Natural killer cell (primary cell): ENCODE results near the gene LPCAT2. TPM values are rescaled to one million over a fixed set of nuclear protein-coding genes. Genes with fewer than 3 reads are reported as not detected.

Experiments used
- ATAC-seq, 3 donors: fragments of 150-1000 bp in 2 of 3; fragments of 200-7000 bp in 1 of 3; cut with Tn5 transposase; 1 replicate in 1 of 3; 2 replicates in 2 of 3; pipeline ENCODE4 v1.10.0; 2021; ENCODE audit warnings: mild to moderate bottlenecking in 2 of 3, moderate library complexity in 2 of 3
- DNase-seq, 2 donors: peaks; one replicate each; pipeline versions ENCODE4 v3.0.0 to v3.0.0-alpha.2; 2013 to 2021; ENCODE audit warnings: mixed read lengths in 1 of 2
- H3K27ac ChIP-seq: one replicate; pipeline ENCODE4 v1.5.1; 2013; ENCODE audit warnings: mild to moderate bottlenecking, low read length
- H3K27me3 ChIP-seq: one replicate; pipeline ENCODE4 v1.6.1; 2013; ENCODE audit warnings: low read length; ENCODE audit not compliant: control insufficient read depth, insufficient read depth
- H3K36me3 ChIP-seq: one replicate; pipeline ENCODE4 v1.6.1; 2013; ENCODE audit warnings: low read length; ENCODE audit not compliant: control insufficient read depth, insufficient read depth
- H3K4me1 ChIP-seq: one replicate; pipeline ENCODE4 v1.6.1; 2013; ENCODE audit warnings: low read length; ENCODE audit not compliant: control insufficient read depth, insufficient read depth
- H3K4me3 ChIP-seq: one replicate; pipeline ENCODE4 v1.5.1; 2013; ENCODE audit warnings: low read length
- H3K9me3 ChIP-seq: one replicate; pipeline ENCODE4 v1.6.1; 2013; ENCODE audit warnings: low read length; ENCODE audit not compliant: control insufficient read depth, insufficient read depth
- H3K27ac Mint-ChIP-seq, 2 donors: one replicate each; pipeline ENCODE4 v1.8.0; 2022; ENCODE audit warnings: mild to moderate bottlenecking in 2 of 2, mixed read lengths in 2 of 2, moderate library complexity in 1 of 2
- H3K27me3 Mint-ChIP-seq, 2 donors: one replicate each; pipeline ENCODE4 v1.8.0; 2022; ENCODE audit warnings: low read depth in 2 of 2, mixed read lengths in 2 of 2
- H3K36me3 Mint-ChIP-seq: one replicate; pipeline ENCODE4 v1.8.0; 2022; ENCODE audit warnings: mixed read lengths
- H3K4me1 Mint-ChIP-seq, 2 donors: one replicate each; pipeline ENCODE4 v1.8.0; 2022; ENCODE audit warnings: mixed read lengths in 2 of 2
- H3K4me3 Mint-ChIP-seq: one replicate; pipeline ENCODE4 v1.8.0; 2022; ENCODE audit warnings: mild to moderate bottlenecking, moderate library complexity, mixed read lengths
- H3K9me3 Mint-ChIP-seq, 2 donors: one replicate each; pipeline ENCODE4 v1.8.0; 2022; ENCODE audit warnings: mixed read lengths in 2 of 2
- CTCF ChIP-seq: fragments of 200-600 bp; IDR thresholded peaks from one replicate; pipeline ENCODE4 v1.8.0; 2022; ENCODE audit warnings: antibody characterized with exemption
- WGBS: methylation state at CpG from one replicate; pipeline ENCODE4 v1.1.7; 2013; ENCODE audit warnings: missing lambda C conversion rate; ENCODE audit not compliant: insufficient coverage; 5-methylcytosine and 5-hydroxymethylcytosine counted together
- intact Hi-C: fragments of 100-400 bp; cut with micrococcal nuclease; formaldehyde crosslinking; loops from one replicate; pipeline ENCODE4 v1.14.2; 2022
- total RNA-seq, 4 donors: library from RNA; stranded (reverse); fragments of 120-200 nt in 1 of 4; gene quantifications; one replicate each; pipeline versions ENCODE4 v1.2.3 to v1.2.4, GENCODE V29; 2013 to 2022

The LPCAT2 gene
- total RNA-seq, 3 donors from 2014 or later (not counting 1 experiment from before 2014, with no cell fraction given): 1.6 to 23.5 (median 3.1) TPM

DNA sequence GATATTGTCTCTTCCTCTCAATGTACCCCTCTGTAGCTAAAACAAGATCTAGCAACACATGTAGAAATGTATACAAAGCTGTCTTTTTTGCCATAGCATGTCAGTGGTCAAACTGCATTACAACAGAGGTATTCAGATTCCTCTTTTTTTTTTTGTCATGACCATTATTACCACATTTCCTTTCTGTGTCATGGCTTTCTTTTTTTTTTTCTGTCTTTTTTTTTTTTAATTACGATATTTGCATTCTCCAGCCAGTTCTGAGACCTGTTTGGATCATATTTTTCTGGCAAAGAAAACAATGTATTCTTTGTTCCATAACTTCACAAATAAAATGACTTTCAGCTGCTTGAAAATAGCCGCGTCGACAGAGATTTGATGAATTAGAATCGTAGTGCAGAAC, 30.2 kb downstream of the LPCAT2 start:
- Histone ChIP-seq H3K4me3 (no peak overlapping the region), H3K36me3 (no peaks in the 10 kb centered on the region), H3K4me1 (no peaks in the 10 kb centered on the region), H3K27me3 (no peaks in the 10 kb centered on the region), H3K9me3 (no peaks in the 10 kb centered on the region), H3K27ac (no peak overlapping the region)
- intact Hi-C loops: no loop called here
- DNase-seq (no peak), ATAC-seq (no peak)
- Mint-ChIP-seq H3K4me1 (no peaks in the 10 kb centered on the region), H3K27ac (no peak overlapping the region), H3K27me3 (no peaks in the 10 kb centered on the region), H3K36me3 (no peaks in the 10 kb centered on the region), H3K4me3 (no peak overlapping the region), H3K9me3 (no peaks in the 10 kb centered on the region)
- 40% methylated on average over 1 of the region's 5 CpGs for WGBS
- TF ChIP-seq CTCF: no peak

- H3K4me1 Mint-ChIP-seq: no peaks in the 10 kb centered on the region
- DNase-seq (no peak), ATAC-seq (no peak)
- H3K4me3 ChIP-seq: no peak overlapping the region
- no peak overlapping the region for H3K27ac ChIP-seq
- intact Hi-C loops: no loop called here
- no peak overlapping the region for H3K4me3 Mint-ChIP-seq
- WGBS: 20% methylated on average over 1 of the region's 1 CpG
- no peaks in the 10 kb centered on the region for H3K36me3 ChIP-seq
- H3K27me3 ChIP-seq: no peaks in the 10 kb centered on the region
- no peaks in the 10 kb centered on the region for H3K4me1 ChIP-seq
- peaks cover 0 to 1% of the 10 kb centered on the region in 2 donors for H3K27me3 Mint-ChIP-seq
- H3K36me3 Mint-ChIP-seq: no peaks in the 10 kb centered on the region
- no peaks in the 10 kb centered on the region for H3K9me3 ChIP-seq
- H3K27ac Mint-ChIP-seq: no peak overlapping the region
- no peaks in the 10 kb centered on the region for H3K9me3 Mint-ChIP-seq
- TF ChIP-seq CTCF: no peak
Observed at GRCh38 chr16:55539488-55539887, 30.6 kb downstream of the LPCAT2 start.

DNA sequence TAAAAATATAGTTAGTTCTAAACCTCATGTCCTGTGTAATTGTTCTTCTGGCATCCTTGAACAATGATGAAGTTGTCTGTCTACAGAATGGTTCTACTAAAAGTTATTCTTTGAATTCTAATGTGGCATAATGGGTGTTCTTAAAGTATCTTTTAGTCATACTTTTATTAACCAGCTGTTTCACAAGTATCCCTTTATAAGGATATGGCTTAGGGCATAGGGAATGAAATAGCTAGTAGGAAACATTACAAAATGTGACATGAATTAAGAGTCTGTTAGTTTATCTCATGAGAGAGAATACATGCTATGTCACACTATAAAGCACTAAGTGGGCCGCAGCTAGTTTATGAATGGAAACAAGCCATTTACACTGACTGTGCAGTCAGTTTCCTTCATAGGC, 31.3 kb downstream of the LPCAT2 start:
- intact Hi-C loops: no loop called here
- no peak for DNase-seq
- H3K36me3 ChIP-seq: no peaks in the 10 kb centered on the region
- Mint-ChIP-seq H3K27me3 (peaks cover 3 to 9% of the 10 kb centered on the region in 2 donors), H3K36me3 (no peaks in the 10 kb centered on the region), H3K27ac (no peak overlapping the region), H3K9me3 (no peaks in the 10 kb centered on the region), H3K4me1 (no peaks in the 10 kb centered on the region), H3K4me3 (no peak overlapping the region)
- H3K9me3 ChIP-seq: no peaks in the 10 kb centered on the region
- TF ChIP-seq CTCF: no peak
- no peak overlapping the region for H3K4me3 ChIP-seq
- no peak for ATAC-seq
- no peaks in the 10 kb centered on the region for H3K4me1 ChIP-seq
- H3K27ac ChIP-seq: no peak overlapping the region
- WGBS: no CpG with 5 or more reads among the region's 1 CpG
- H3K27me3 ChIP-seq: no peaks in the 10 kb centered on the region

GRCh38 chr16:55542459-55543082, 33.7 kb downstream of the LPCAT2 start:
- intact Hi-C loops: no loop called here
- H3K4me3 ChIP-seq: no peak overlapping the region
- Mint-ChIP-seq H3K4me1 (no peaks in the 10 kb centered on the region), H3K27me3 (peaks cover 4 to 10% of the 10 kb centered on the region in 2 donors), H3K4me3 (no peak overlapping the region), H3K36me3 (no peaks in the 10 kb centered on the region), H3K9me3 (no peaks in the 10 kb centered on the region), H3K27ac (no peak overlapping the region)
- whole genome bisulfite sequencing: 96% methylated on average over 1 of the region's 1 CpG
- no peak for ATAC-seq
- no peaks in the 10 kb centered on the region for H3K27me3 ChIP-seq
- no peaks in the 10 kb centered on the region for H3K9me3 ChIP-seq
- no peak for DNase-seq
- H3K27ac ChIP-seq: no peak overlapping the region
- no peaks in the 10 kb centered on the region for H3K4me1 ChIP-seq
- no peaks in the 10 kb centered on the region for H3K36me3 ChIP-seq
- no peak for TF ChIP-seq CTCF
